GM21737 (cell line): ENCODE measurements around the gene TAF12.
A peak's percentile ranks its signal among the peaks of the same experiment; 100 is the strongest.
"Not testable (repeated sequence)": the region's sequence is repeated elsewhere in the genome, so short reads cannot be mapped to it uniquely, and the experiment has no call there.

Experiments used
- ATAC-seq: cut with Tn5 transposase; IDR thresholded peaks from one replicate; pipeline ENCODE4 v1.9.1; 2021; ENCODE audit warnings: mild to moderate bottlenecking, moderate library complexity; ENCODE audit not compliant: unreplicated experiment

The TAF12 gene

DNA sequence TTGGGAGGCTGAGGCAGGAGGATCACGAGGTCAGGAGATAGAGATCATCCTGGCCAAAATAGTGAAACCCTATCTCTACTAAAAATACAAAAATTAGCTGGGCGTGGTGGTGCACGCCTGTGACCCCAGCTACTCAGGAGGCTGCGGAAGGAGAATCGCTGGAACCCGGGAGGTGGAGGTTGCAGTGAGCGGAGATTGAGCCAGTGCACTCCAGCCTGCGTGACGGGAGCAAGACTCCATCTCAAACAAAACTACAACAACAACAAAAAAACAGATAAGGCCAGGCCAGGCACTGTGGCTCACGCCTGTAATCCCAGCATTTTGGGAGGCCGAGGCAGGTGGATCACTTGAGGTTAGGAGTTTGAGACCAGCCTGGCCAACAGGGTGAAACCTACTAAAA is 2.5 kb upstream of the TAF12 start:
- not testable (repeated sequence) for ATAC-seq

DNA sequence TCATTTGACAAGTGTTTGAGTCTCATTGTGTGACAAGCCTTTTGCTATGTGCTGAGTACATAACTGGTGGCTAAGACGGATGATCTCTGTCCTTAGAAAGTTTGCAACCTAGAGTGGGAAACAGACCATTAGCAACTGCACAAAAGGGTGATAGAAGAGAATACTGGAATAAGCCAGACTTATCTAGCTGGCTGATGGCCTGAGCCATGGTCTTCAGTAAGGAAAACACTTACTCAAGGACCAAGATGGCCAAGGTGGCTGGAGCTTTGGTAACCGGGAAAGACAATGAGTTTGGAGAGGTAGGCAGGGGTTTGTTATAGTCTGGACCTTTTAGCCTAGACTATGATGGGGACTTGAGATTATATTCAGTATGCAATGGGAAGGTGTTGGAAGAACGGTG is 1.6 kb upstream of the TAF12 start:
- ATAC-seq = no peak

- peak; percentile 8 for ATAC-seq
These were observed 616 bp downstream of the TAF12 start for GRCh38 chr1:28642056-28642846.

GRCh38 chr1:28640766-28641165 is 2.1 kb downstream of the TAF12 start:
- no peak for ATAC-seq

- ATAC-seq = no peak
These were observed 10.3 kb downstream of the TAF12 start for GRCh38 chr1:28632560-28632959.

DNA sequence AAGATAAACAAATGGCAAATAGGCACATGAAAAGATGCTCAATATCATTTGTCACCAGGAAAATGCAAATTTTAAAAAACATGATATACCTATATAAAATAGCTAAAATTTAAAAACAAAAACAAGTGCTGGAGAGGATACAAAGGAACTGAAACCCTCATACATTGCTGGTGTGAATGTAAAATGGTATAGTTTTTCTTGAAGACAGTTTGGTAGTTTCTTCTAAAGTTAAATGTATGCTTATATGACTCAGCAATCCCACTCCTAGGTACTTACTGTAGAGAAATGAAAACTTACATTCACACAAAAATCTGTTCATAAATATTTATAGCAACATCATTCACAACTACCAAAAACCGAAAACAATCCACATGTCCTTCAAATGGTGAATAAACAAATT is 11.2 kb downstream of the TAF12 start:
- no peak for ATAC-seq

GRCh38 chr1:28613175-28613574 is 29.7 kb downstream of the TAF12 start:
- ATAC-seq = no peak

DNA sequence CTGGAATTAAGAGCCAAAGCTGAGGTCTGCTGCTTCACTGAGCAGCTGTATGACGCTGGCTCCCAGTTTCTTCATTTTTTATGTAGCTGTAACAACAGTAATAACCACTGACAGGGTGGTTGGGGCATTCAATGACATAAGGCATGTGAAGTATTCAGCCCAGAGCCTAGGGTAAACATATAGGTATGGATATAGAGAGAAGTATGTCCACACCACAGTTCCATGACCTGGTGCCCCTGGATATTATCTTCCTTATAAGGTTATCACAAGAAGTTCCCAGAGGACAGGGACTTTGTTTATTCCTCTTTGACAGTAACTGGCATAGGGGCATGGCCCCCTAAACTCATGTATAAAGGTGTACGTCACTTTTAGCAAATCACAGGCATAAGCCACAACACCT is 36.1 kb downstream of the TAF12 start:
- ATAC-seq = no peak

GRCh38 chr1:28604962-28605361 is 37.9 kb downstream of the TAF12 start:
- no peak for ATAC-seq

- no peak for ATAC-seq
These were observed 38.5 kb downstream of the TAF12 start for GRCh38 chr1:28604411-28604810.

DNA sequence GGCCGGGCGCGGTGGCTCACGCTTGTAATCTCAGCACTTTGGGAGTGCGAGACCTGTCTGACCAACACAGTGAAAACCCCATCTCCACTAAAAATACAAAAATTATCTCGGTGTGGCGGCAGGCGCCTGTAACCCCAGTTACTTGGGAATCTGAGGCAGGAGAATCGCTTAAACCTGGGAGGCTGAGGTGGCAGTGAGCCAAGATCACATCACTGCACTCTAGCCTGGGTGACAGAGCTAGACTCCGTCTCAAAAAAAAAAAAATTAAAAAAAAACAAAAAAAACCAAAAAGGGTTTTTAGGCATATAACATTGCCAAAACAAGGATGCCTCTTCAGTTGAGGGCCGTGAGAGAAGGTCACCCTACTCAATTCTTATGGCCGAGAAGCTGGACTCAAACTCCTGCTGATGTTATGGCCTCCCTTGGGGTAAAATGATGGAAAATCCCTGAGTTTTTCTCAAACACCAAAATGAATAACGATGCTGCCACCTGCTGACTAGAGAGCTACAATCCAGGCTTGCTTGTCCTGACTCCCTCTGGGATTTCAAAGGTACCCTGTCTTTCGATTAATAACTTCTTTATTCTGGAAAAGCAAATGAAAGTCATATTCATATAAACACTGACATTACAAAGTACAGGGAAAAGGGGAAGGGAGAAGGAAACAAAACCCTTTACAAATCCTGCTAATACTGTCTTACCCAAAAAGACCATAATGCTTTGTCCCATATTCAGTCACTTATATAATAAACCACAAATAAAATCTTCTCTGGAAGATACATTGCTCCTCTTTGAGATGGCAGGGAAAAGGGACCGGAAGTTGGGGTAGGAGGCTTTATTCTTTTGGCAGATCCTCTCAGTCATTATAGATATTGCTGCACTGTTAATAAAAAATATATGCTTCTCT is 40.1 kb downstream of the TAF12 start:
- ATAC-seq = no peak

DNA sequence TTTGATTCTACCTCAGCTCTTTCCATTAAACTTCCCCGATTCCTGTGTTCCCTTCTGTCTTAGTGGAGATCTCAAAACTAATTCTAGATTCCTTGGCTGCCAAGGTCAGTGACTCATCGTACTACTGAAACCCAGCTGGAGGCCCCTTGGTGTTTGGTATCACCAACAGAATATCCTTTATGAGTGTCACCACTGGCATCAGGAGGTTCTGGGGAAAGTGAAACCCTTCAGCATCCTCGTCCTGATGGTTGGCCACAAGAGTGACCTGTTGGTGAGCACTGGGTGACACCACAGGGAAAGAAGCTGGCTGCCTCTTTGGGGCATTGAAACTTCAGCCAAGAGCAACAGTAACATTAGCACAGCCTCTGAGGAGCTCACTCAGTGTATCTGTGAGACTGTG is 41.2 kb downstream of the TAF12 start:
- ATAC-seq = no peak

GRCh38 chr1:28596276-28596675 is 46.6 kb downstream of the TAF12 start:
- ATAC-seq = not testable (repeated sequence)

DNA sequence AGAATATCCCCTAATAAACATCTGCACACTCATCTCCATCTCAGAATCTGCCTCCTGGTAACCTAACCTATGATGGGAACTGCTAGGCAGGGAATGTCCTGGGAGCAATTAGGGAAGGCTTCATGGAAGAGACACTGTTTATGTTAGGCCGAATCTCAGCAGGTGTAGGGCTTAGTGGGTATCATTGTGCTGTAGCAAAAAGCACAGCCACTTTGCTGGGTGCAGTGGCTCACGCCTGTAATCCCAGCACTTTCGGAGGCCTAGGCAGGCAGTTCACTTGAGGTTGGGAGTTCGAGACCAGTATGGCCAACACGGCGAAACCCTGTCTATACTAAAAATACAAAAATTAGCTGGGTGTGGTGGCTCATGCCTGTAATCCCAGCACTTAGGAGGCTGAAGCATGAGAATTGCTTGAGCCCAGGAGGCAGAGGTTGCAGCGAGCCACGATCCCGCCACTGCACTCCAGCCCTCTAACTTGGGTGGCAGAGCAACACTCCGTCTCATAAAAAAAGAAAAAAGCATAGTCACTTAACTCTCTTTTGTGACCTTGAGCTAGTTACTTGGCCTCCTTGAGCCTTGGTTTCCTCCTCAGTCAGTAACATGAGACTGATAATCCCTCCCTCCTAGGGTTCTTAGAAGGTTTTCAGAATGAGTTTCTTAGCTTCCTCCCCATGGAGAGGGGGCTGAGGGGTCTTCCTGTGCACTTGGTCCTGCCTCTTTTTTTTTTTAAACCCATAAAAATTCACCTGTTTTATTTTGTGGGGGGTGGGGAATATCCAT is 47.3 kb downstream of the TAF12 start:
- no peak for ATAC-seq

DNA sequence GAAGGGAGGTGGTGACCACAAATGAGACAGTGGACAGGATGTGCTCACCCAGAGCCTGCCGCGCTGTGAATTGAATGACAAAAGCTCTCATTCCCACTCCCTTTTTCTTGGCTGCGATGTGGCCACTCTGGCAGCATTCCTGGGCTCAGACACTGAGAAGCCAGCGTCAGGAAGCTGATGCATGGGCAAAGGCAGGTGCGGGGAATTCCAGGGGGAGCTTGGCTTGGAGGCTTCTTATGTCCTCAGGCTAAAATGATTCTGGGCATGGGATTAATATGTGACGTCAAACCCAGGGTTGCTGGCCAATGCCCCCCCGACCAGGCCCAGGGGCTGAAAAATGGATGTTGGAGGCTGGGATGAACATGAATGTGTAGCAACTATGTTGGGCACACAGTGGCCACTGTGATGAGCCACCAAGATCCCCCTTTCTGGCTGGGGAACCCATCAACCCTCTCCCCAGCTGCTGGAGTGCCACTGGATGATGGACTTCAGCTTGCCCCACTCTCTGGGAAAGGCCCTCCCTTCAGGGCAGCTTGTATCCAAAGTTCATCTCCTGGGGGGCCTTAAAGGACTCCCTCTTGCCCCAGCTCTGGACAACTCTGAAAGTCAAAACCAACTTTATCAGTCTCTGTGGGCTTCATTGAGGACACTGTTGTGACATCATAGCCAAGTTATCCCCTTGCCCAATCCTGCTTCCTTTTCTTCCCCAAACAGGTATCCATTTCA is 48.0 kb downstream of the TAF12 start:
- not testable (repeated sequence) for ATAC-seq

DNA sequence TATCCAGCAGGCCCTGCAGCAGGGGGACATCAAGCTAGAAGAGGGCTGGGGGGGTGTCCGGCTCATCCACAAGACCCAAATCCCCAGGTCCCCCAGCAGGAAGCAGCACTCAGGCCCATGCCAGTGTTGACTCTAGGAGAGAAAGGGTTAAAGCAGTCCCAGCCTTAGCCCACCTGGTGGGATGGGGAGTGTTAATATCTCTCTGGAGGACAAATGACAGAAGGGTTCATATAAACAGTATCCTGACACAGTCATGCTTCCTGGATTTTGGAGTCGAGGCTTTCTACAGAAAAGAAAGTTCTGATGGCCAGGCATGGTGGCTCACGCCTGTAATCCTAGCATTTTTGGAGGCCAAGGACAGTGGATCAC is 48.9 kb downstream of the TAF12 start:
- not testable (repeated sequence) for ATAC-seq

DNA sequence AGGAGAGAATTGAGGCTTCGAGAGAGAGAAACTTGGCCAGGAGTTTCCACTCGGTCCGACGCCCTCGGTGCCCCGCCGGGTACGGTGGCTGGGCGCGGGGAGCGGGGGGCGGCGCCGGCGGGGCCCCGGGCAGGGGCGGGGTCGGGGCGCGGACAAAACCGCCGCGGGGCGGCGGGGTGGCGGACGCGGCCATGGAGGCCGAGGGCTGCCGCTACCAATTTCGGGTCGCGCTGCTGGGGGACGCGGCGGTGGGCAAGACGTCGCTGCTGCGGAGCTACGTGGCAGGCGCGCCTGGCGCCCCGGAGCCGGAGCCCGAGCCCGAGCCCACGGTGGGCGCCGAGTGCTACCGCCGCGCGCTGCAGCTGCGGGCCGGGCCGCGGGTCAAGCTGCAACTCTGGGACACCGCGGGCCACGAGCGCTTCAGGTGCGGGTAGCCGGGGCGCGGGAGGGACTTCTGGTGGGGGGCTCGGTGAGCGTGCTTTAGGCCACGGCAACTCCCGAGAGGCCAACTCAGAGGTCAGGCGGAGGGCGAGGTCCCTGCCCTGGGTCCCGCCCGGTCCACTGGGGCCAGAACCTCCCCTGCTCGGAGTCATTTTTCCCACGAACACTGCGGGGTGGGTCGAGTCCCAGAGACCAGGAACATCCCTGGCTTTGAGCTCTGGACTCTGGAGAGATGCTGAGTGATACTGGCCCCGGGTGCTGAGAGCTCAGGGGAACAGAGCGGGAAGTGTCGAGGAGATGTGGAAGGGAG is 50.4 kb downstream of the TAF12 start:
- peak; percentile 65 for ATAC-seq

GRCh38 chr1:28591708-28592320 is 51.1 kb downstream of the TAF12 start, which contains the start of gene RAB42:
Gene RAB42, plus strand, starts transcription at chr1:28592265. Its CDS starts 247 bp downstream, at chr1:28592512.
- ATAC-seq = peak; percentile 23
